ENCODE results near the gene PCSK5.
"Not testable (repeated sequence)": the region's sequence is repeated elsewhere in the genome, so short reads cannot be mapped to it uniquely, and the experiment has no call there.

Gene PCSK5

DNA sequence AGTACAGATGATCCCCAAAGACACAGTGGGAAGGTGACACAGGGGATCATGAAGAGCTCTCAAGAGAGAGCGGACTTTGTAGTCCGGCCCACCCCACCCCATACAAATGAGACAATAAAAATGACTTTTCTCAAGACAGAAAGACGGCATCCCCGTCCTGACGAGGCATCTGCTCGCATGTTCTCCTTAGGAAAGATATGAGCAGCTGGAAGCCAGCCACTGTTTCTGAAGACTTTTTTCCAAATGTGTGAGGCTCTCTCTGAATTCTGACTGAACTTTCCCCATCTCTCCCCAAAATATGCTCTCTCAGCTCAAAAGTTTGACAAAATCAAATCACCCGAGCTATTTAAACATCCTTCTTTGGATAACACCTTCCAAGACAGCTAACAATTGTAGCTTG lies 398.6 kb downstream of the PCSK5 start:
- no peak for DNase-seq

DNA sequence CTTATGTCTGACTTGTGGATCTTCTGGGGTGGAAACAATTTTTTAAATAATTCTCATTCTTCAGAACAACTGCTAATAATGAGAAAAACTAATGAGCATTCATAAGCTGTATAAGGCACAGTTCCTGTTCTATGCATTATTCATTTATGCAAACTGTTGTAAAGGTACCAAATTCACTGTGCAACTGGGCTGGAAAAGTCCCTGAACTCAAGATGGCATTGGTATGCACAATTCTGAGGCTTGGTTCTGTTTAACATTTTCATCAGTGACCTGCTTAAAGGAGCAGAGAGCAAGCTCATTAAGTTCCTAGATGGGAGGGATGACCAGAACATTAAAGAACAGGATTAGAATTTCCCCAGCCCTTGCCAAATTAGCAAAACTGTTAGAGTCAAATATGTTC lies 399.2 kb downstream of the PCSK5 start:
- no peak for DNase-seq

DNA sequence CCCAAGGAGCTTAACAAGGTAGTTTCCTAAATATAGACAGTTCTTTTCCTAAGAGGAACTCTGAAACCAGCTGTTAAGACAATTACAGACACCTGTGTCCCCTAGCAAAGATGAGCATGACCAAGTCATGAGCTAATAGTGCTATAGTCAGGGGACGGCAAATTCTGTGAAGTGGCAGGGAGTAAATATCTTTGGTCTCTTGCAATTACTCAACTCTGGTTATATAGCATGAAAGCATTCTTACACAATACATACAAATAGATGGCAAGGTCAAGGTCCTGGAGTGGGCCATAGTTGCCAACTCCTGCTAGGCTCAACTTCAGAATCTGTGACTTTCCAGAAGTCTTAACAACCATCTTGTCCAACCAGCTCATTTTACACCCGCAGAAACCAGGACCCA lies 400.1 kb downstream of the PCSK5 start:
- no peak for DNase-seq

DNA sequence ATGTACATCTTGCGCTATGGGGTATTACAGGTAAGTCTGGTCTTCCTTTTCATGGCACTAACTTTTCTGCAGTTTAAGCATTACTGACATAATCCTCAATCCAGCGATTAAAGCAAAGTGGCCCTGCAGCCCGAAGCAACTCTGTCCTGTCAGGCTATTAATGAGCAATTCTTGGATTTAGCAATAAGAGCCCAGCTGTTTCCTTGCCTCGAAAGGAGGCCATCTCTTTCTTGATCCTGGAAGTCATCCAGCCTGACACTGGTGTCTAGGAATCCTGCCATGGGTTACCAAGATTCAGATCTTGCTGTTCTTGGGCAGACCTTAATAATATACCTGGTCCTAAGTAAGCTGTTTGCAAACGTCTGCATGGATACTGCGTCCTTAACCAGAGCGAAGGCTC lies 401.8 kb downstream of the PCSK5 start:
- no peak for DNase-seq

DNA sequence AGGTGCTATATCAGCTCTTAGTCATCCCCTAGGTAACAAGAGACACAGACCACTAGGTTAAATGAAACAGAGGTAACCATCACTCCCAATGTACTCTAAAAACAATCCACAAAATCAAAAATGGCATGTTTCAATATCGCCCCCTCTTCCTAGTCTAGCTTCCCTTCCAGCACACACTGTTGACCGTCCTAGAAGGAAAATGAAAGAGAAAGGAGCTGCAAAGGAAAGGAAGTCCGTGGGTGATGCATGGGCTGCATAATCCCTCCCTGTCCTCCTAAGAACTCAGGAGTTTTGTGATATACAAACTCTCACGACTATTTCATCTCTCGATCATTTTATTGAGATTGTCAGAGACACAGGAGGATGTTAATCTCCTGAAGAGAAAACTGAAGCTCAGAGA lies 402.2 kb downstream of the PCSK5 start:
- DNase-seq = no peak

DNA sequence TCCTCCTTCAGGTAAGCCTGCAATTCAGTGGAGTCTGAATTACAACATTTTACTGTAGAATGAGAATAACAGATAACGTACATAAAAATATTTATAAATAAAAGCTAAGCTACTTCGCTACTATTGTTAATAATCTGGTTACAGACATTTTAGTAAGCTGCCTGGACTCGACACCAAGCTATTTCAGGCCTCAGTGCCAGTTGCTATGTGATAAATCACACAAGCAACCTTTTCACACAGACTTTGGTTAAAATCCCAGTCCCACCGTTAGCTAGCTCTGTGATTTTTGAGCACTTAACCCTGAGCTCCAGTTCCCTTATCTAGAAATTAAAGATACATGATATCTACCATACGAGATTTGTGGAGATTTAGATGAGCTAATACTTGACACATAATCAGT lies 403.8 kb downstream of the PCSK5 start:
- DNase-seq = no peak

DNA sequence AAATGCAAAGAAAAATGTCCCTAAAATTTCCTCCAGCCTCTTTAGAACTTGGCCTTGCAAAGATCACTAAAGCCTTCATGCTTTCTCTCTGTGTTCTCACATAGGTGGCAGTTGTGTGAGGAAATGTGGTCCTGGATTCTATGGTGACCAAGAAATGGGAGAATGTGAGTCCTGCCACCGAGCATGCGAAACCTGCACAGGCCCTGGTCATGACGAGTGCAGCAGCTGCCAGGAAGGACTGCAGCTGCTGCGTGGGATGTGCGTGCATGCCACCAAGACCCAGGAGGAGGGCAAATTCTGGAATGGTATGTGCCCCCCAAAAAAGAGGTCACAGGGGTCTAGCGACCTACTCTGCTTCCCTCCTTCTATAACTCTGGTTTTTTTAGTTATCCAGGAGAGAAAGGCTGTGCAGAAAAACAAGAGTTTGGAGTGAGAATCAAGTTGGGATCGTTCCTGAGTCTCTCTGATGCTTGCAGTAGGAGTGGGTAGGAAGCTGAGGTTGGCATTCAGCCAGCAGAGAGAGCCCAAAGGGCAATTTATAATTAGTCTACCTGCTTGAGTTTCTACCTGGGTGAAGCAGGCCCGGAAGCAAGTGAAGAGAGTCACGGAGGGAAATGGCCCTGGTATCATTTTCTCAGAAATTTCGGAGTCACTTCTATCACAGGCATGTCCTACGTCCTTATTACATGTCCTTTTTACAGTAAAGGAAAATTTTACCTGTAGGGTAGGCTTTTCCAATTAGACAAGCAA lies 406.3 kb downstream of the PCSK5 start:
- DNase-seq = no peak

DNA sequence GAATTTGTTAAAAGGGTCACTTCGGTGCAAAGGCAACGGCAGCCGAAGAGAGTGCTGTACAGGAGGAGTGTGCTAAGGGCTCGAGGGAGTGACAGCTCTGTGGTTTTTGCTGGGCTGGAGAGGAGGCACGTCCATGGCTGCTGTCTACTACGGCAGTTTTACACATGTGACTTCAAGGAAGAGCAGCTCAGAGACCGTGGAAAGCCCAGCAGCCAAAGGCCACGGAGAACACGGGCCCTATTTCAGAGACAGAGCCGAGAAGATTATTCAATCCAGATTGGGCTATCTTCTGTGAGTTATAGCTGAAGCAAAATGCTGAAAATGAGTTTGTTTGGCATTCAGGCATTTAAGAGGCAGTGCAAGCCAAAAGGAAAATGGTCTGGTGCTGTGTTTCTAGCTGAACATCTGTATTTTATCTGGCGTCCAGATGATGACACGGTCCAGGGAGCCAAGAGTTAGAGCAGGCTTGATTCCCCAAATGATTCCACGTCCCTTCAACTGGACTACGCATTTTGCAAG lies 407.3 kb downstream of the PCSK5 start:
- no peak for DNase-seq

DNA sequence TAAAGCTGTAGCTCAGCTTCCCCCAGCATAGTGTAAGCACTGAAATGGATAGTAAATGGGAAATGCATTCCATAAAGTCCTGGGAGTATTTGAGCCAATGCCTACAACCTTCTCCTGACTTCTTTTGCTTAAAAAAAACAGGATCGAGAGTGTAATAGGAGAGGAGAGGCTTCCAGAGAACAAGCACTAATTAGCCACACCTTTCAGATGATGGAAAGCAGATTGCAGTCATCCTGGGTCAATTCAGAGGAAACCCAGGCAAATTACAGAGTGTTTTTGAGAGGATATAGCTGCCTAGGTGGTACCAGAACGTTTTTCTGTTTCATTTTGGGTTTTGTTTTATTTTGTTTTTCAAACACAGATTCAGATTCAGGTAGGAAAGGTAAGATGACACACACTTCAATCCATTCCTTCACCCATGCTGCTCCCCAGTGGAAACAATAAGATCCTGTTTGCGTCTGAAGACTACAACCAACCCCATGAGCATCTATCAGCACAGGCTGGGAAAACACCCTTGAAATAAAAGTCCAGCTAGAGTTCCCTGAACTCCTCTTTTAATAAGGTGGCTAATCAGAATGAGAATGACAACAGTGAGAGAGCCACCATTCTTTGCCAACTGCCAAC lies 408.2 kb downstream of the PCSK5 start:
- DNase-seq = no peak

DNA sequence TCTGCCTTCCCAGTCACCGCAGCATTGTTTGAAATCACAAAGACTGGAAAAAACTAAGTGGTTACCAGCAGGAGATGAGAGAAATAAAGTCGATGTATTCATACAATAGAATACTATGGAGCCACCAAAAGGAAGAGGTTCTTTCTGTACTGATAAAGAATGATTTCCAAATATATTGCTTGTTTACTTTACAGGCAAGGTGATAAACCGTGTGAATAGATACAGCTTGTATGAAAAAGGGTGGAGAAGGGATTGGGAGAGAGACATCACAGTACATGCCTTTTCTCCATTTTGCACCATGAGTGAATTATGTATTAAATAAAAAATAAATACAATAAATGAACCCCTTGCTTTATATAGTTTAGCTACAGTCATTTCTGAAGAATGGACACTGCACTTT lies 412.1 kb downstream of the PCSK5 start:
- DNase-seq = no peak

DNA sequence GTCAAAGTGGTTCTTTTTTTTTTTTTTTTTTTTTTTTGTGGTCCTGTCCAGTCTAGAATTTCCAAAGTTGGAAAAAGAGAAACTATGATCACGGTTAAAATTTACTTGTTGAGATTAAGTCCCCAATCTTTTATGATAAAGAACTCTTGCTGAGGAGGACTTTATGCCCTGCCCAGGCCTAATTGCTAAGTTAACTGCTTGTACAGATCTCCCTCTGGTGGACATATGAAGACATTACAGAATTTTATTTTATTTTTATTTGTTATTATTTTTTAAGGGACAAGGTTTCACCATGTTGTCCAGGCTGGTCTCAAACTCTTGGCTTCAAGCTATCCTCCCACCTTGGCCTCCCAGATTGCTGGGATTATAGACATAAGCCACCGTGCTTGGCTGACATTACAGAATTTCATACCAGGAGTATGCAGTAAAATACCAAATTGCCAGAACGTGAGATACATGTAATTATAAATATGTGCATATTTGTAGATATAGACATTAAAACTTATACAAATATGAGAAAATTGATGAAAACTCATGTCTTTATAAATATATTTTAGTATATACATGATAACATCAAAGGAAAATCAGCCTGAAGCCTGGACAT lies 412.6 kb downstream of the PCSK5 start:
- peak in 1 of 2 donors; percentile 52 for DNase-seq

DNA sequence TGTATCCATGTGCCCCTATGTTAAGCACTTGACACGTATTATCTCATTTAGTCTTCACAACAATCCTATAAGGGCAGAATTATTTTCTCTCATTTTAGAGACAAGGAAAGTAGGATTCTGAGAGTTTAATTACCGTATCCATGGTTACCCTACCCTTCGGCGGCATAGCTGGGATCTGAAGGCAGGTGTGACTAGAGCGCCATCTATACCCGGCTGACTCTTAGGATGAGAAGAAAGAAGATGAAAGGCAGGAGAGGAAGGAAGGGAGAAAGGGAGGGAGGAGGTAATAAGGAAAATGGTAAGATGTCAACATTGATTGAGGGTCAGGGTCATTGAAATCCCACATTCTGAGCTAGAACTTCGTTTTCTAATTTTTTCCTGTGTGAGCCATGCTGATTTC lies 416.6 kb downstream of the PCSK5 start:
- not testable (repeated sequence) for DNase-seq

DNA sequence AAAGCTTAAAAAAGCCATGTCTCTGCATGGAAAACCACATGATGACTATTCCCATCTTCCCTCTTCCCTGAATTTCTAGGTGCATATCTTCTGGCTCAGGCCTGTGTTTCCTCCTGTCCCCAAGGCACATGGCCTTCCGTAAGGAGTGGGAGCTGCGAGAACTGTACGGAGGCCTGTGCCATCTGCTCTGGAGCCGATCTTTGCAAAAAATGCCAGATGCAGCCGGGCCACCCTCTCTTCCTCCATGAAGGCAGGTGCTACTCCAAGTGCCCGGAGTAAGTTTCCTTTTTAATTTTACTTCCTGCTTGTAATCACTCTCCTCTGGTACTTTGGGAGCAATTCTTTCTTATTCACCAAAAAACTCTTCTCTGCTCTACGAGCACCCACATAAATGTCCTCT lies 420.1 kb downstream of the PCSK5 start:
- DNase-seq = no peak

DNA sequence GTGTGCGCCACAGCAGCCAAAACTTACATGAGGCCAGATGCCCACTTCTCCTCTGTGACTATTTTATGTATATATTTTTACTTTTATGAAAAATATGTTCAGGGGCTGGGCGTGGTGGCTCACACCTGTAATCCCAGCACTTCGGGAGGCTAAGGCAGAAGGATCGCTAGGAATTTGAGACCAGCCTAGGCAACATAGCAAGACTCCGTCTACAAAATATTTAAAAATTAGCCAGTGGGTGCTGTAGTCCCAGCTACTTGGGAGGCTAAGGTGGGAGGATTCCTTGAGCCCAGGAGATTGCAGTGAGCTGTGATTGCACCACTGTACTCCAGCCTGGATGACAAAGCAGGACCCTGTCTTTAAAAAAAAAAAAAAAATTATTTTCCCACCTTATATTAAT lies 420.5 kb downstream of the PCSK5 start:
- DNase-seq = no peak

DNA sequence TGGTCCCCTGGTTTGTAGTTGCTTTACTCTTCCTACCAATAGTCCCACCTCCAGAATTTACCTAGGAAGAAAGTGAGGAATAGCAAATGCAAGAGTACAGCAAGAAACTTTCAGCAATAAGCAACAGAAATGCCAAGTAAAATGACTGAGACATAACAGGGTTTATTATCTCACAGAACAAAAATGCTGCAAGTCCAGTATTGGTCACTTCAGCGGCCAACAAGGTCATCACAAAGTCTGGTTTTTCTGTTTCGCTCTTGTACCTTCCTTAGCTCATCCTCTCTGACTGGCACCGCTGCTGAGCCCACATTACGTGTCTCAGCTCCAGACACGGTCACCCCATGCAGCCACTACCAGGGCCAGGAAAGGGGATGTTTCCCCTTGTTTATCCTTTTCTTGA lies 421.1 kb downstream of the PCSK5 start:
- no peak for DNase-seq

DNA sequence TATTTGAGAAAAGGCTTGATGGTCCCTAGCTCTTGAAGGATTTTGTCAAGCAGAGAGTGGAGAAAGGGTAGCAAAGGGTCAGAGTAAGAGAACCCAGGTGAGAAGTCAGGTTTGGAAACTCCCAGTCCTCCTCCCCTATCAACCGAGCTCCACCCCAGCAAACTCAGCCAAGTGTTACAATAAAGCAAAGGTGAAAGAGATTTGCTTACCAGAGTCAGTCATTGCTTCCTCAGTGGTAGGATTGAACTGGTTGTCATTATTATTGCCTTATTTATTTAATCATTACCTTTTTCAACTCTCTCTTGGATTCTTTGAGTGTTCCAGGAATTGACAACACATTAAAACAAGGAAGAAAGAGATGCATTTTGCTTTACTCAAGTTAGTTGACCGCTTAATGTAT lies 423.3 kb downstream of the PCSK5 start:
- DNase-seq = no peak

DNA sequence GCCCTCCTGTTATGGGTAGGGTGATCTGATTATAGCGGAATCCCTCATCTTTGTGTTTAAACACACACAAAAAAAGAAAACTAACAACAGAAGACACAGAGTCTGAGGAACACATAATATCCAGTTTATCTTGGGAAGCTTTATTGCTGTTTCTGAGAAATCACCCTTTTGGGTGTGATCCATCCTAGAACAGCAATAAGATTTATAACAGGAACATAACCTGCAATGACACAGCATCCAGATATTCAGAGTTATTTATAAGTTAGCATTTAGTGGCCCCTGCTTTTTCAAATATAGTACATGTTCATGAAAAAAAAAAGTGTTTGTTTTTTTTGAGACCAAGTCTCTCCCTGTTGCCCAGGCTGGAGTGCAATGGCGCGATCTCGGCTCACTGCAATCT lies 423.8 kb downstream of the PCSK5 start:
- no peak for DNase-seq

DNA sequence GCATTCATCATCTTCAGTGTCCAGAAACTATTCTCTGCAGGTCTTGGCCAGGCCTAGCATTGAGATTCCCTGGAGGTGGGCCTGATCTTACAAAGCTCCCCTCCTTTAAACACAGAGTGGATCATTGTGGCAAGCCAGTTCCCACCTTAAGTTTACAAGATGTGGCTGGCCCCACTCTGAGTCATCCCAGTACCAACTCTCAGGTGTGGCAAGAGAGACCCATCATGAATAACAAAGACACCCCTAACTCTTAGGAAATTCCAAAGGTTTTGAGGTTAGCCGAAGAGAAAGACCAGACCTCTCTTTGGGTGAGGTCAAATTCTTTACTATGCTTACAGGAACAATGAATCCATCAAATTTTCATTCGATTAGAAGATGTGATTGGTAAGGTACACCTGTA lies 425.6 kb downstream of the PCSK5 start:
- no peak for DNase-seq

DNA sequence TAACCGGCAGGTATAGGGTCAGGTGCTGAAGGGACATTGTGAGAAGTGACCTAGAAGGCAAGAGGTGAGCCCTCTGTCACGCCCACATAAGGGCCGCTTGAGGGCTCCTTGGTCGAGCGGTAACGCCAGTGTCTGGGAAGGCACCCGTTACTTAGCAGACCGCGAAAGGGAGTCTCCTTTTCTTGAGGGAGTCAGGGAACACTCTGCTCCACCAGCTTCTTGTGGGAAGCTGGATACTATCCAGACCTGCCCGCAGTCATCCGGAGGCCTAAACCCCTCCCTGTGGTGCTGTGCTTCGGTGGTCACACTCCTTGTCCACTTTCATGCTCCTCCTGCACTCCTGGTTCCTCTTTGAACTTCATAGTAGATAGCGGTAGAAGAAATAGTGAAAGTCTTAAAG lies 429.0 kb downstream of the PCSK5 start:
- DNase-seq = not testable (repeated sequence)

DNA sequence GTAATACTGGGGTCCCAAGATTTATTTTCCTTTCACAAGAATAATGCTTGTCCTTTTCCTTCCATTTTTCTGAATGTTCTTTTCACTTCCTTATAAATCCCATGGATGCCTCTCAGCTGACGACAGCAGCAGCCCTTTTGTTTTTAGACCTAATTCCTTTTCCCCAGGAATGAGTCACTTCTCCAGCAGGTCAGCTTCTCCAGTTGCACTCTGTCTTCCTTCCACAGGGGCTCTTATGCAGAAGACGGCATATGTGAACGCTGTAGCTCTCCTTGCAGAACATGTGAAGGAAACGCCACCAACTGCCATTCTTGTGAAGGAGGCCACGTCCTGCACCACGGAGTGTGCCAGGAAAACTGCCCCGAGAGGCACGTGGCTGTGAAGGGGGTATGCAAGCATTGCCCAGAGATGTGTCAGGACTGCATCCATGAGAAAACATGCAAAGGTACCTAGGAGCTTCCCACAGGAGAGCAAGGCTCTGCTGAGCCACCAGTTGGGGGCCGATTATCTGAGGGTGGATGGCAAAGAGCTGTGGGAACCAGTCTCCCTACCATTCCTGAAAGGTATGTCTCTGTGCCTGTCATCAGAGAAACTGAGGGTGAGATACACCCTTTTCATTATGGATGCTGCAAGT lies 430.8 kb downstream of the PCSK5 start:
- DNase-seq = no peak

DNA sequence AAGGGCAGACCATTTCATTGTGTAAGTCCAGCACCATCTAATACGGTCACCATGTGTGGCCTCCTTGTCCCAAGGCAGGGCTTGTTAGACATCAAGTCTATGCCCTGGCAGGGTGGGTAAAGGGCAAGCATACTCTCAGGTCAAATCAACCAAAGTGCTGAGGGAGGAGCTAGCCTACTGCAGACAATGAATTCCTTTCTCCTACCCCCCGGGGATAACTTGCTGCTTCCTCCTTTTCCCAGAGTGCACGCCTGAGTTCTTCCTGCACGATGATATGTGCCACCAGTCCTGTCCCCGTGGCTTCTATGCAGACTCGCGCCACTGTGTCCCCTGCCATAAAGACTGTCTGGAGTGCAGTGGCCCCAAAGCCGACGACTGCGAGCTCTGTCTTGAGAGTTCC lies 432.3 kb downstream of the PCSK5 start:
- DNase-seq = no peak

DNA sequence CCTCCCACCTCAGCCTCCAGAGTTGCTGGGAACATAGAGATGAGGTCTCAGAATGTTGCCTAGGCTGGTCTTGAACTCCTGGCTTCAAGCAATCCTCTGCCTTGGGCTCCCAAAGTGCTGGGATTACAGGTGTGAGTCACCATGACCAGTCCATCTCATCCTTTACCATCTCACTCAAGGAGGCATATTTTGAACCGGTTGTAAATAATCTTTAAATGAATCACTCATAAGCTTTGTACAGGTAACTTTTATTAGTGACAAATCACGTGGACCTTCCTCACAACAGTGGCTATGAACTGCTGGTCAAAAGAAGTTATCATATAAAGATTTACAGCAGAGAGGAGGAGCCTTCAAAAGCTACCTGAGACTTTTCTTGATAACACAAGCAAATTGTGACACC lies 433.0 kb downstream of the PCSK5 start:
- DNase-seq = no peak

DNA sequence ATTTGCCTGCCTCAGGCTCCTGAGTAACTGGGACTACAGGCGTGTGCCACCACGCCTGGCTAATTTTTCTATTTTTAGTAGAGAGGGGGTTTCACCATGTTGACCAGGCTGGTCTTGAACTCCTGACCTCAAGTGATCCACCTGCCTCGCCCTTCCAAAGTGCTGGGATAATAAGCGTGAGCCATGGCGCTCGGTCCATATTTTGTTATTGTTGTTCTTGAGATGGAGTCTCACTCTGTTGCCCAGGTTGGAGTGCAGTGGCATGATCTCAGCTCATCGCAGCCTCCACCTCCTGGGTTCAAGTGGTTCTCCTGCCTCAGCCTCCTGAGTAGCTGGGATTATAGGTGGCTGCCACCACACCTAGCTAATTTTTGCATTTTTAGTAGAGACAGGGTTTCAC lies 433.6 kb downstream of the PCSK5 start:
- not testable (repeated sequence) for DNase-seq

DNA sequence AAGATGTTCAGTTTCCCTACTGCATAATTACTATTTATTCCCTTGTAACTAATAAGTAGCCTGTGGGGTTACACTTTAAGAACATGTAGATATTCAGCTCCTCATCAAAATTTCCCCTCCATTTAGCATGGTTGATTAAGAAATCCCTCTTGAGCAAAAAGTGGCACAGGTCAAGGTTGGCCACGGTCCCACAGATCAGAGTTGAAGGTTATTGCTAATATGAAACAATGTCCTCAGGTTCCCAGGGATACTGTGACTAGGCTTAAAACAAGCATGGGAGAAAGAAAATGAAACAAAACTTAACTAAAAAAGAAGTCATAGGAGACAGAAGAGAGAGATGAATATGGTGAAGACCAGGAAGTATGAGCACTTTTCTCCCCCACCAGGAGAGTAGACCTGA lies 439.6 kb downstream of the PCSK5 start:
- no peak for DNase-seq
